Lower leg skin (tissue), 3 donors: ENCODE data around the gene HDAC9.

Source experiments
- CTCF ChIP-seq, 3 donors: fragments of 450-650 bp; IDR thresholded peaks; one replicate each; pipeline ENCODE4 v1.5.1; 2016; ENCODE audit warnings: antibody characterized with exemption in 3 of 3, mild to moderate bottlenecking in 3 of 3, moderate library complexity in 2 of 3
- POLR2A ChIP-seq, 2 donors: fragments of 450-650 bp; IDR thresholded peaks; one replicate each; pipeline ENCODE4 v1.6.1; 2016 to 2017; ENCODE audit warnings: antibody characterized with exemption in 2 of 2, mild to moderate bottlenecking in 1 of 2, moderate library complexity in 1 of 2

- TF ChIP-seq CTCF (IDR thresholded peaks at IDR 0.05) (no peak), POLR2A (IDR thresholded peaks at IDR 0.05) (no peak)
Observed at GRCh38 chr7:18890885-18891621, 395.5 kb downstream of the HDAC9 start.
